PC-3 (cell line): ENCODE results near the gene FXYD3.

ENCODE experiments used
- CTCF ChIP-seq: fragments of 300-600 bp; sonication (generic); conservative IDR thresholded peaks from 2 replicates; pipeline ENCODE4 v1.5.1; 2017; ENCODE audit warnings: antibody characterized with exemption, low read depth, mild to moderate bottlenecking, low read length
- EZH2phosphoT487 ChIP-seq: fragments of 300-600 bp; sonication (generic); IDR thresholded peaks from 2 replicates; pipeline ENCODE4 v1.6.1; 2018; ENCODE audit warnings: mild to moderate bottlenecking, antibody characterized with exemption, low read length, borderline replicate concordance

GRCh38 chr19:35066121-35066520 is 49.5 kb upstream of the FXYD3 start:
- no peak for TF ChIP-seq CTCF
- no peak for TF ChIP-seq EZH2phosphoT487
